Fibroblast of lung (primary cell): ENCODE measurements around the gene POSTN.

ENCODE experiments used
- EZH2 ChIP-seq: IDR thresholded peaks from 2 replicates; pipeline ENCODE4 v1.5.1; 2012; ENCODE audit warnings: low read length, control low read depth, mild to moderate bottlenecking; ENCODE audit errors: missing control alignments
- TF ChIP-seq, protein P1 (sequence below), 2 donors: IDR thresholded peaks in 1 of 2; conservative IDR thresholded peaks in 1 of 2; 1 replicate in 1 of 2; 2 replicates in 1 of 2; pipeline ENCODE4 v1.5.1; 2011 to 2012; ENCODE audit warnings: low read length in 2 of 2, control low read depth in 1 of 2, inconsistent platforms in 1 of 2, low read depth in 1 of 2, mild to moderate bottlenecking in 1 of 2

DNA sequence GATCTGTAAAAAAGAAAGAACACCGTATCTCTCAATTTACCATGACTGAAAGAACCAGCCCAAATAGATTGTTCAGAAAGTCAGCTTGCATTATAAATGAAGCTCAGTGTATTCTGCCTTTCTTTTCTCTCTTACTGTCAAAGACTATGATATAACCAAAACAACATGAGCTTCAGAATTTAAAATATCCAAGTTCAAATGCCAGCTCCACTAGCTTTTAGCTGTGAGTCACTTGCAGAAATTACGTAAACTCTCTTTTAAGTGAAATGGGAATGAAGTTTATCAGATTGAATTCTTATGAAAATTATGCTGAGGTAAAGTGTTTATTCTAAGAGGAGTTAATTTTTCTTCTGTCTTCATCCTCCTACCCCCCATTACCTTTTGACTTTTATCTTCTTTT, 20.0 kb upstream of the POSTN start:
- no peak for TF ChIP-seq EZH2
- TF ChIP-seq, protein P1, sequence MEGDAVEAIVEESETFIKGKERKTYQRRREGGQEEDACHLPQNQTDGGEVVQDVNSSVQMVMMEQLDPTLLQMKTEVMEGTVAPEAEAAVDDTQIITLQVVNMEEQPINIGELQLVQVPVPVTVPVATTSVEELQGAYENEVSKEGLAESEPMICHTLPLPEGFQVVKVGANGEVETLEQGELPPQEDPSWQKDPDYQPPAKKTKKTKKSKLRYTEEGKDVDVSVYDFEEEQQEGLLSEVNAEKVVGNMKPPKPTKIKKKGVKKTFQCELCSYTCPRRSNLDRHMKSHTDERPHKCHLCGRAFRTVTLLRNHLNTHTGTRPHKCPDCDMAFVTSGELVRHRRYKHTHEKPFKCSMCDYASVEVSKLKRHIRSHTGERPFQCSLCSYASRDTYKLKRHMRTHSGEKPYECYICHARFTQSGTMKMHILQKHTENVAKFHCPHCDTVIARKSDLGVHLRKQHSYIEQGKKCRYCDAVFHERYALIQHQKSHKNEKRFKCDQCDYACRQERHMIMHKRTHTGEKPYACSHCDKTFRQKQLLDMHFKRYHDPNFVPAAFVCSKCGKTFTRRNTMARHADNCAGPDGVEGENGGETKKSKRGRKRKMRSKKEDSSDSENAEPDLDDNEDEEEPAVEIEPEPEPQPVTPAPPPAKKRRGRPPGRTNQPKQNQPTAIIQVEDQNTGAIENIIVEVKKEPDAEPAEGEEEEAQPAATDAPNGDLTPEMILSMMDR (conservative IDR thresholded peaks at IDR 0.05 in 1 of 2, IDR thresholded peaks at IDR 0.05 in 1 of 2; ENCODE audit: low read depth in 1 of 2, low read length in 2 of 2): no peak
